HG02870 (cell line): ENCODE measurements around the gene NYAP1.
"Not testable (repeated sequence)": the region's sequence is repeated elsewhere in the genome, so short reads cannot be mapped to it uniquely, and the experiment has no call there.

Source experiments
- ATAC-seq: cut with Tn5 transposase; IDR thresholded peaks from one replicate; pipeline ENCODE4 v1.9.1; 2021; ENCODE audit warnings: mild to moderate bottlenecking, moderate library complexity; ENCODE audit not compliant: unreplicated experiment

The NYAP1 gene

GRCh38 chr7:100481466-100481865 is 2.3 kb upstream of the NYAP1 start:
- ATAC-seq = no peak

- ATAC-seq = no peak
Observed at GRCh38 chr7:100482728-100483089, 1.0 kb upstream of the NYAP1 start.

- ATAC-seq = no peak
Observed at GRCh38 chr7:100483090-100483721, 521 bp upstream of the NYAP1 start.

GRCh38 chr7:100484673-100485045 is 932 bp downstream of the NYAP1 start:
- no peak for ATAC-seq

- ATAC-seq = no peak
Observed at GRCh38 chr7:100485471-100485876, 1.7 kb downstream of the NYAP1 start.

GRCh38 chr7:100486111-100486636 is 2.4 kb downstream of the NYAP1 start:
- ATAC-seq = no peak

- no peak for ATAC-seq
Observed at GRCh38 chr7:100486753-100487446, 3.2 kb downstream of the NYAP1 start.

- no peak for ATAC-seq
Observed at GRCh38 chr7:100488333-100489095, 4.8 kb downstream of the NYAP1 start.

- no peak for ATAC-seq
Observed at GRCh38 chr7:100489121-100489520, 5.4 kb downstream of the NYAP1 start.

GRCh38 chr7:100489824-100490223 is 6.1 kb downstream of the NYAP1 start:
- ATAC-seq = no peak

- ATAC-seq = no peak
Observed at GRCh38 chr7:100490483-100491191, 6.9 kb downstream of the NYAP1 start.

- ATAC-seq = no peak
Observed at GRCh38 chr7:100491192-100491578, 7.5 kb downstream of the NYAP1 start.

GRCh38 chr7:100492738-100493475 is 9.2 kb downstream of the NYAP1 start:
- no peak for ATAC-seq

GRCh38 chr7:100493476-100494264 is 9.9 kb downstream of the NYAP1 start:
- no peak for ATAC-seq

- no peak for ATAC-seq
Observed at GRCh38 chr7:100496509-100496908, 12.8 kb downstream of the NYAP1 start.

GRCh38 chr7:100500743-100501142 is 17.0 kb downstream of the NYAP1 start:
- not testable (repeated sequence) for ATAC-seq

GRCh38 chr7:100504031-100504430 is 20.3 kb downstream of the NYAP1 start:
- ATAC-seq = not testable (repeated sequence)

- ATAC-seq = no peak
Observed at GRCh38 chr7:100504887-100505611, 21.3 kb downstream of the NYAP1 start.

- no peak for ATAC-seq
Observed at GRCh38 chr7:100506356-100506923, 22.7 kb downstream of the NYAP1 start.
